NCI-H1417 (cell line): ENCODE data around the gene FRAS1.
"Not testable (repeated sequence)": the region's sequence is repeated elsewhere in the genome, so short reads cannot be mapped to it uniquely, and the experiment has no call there.

Source experiments
- DNase-seq, 3 experiments: peaks; one replicate each; lab custom pipeline; 2025; lab: John Stamatoyannopoulos, UW

The FRAS1 gene

DNA sequence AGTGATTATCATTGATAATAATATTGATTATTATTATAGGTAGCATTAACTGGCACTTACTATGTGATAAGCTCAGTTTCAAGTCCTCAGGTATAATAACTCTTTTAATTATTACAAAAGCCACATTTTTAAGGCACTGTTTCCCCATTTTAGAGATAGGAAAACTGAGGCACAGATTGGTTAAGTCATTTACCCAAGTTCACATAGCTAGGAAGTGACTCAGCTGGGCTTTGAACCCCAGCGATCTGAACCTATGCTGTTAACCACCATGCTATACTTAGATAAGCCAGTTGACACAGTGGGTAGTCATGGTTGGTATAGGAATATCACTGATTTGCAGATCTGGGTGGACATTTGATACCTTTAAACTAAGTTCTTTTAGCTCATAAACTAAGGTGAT is 110.4 kb downstream of the FRAS1 start:
- no peak for DNase-seq

GRCh38 chr4:78168029-78168428 is 110.9 kb downstream of the FRAS1 start:
- DNase-seq, result peak; percentile 20 to 98 (median 74)

DNA sequence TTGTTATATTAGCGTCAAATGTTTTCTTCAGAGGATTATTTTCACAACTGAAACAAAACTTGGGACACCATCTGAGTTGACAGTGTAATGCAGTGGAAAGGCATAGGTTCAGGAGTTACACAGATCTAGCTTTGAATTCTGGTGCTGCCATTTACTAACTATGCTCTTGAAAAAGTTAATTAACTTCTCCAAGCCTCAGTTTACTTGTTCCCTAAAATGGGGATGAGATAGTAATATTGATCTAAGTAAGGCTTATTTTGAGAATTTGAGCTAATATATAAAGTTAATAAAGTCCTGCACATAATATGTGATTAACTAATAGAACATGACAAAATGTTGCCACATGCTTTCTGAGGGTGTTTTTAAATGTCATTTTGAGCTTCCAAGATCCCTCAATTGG is 112.6 kb downstream of the FRAS1 start:
- DNase-seq, result no peak

DNA sequence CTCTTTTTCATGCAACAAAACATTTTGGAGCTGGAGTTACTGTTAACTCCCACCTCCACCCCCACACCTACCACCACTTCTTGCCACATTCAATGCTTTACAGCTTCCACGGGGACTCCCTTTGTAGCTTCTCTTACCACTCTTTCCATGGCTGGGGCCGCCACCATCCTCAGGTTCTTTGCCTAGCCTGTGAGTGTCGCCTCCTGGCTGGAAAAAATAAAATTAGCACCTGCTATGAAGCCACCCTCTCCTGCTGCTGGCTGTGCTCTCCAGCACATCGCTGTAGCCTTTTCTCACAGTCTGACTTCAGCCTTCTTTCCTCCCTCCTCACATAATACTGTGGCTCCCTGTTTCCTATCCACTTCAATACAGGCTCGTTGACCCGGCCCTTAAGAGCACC is 114.4 kb downstream of the FRAS1 start:
- no peak for DNase-seq

DNA sequence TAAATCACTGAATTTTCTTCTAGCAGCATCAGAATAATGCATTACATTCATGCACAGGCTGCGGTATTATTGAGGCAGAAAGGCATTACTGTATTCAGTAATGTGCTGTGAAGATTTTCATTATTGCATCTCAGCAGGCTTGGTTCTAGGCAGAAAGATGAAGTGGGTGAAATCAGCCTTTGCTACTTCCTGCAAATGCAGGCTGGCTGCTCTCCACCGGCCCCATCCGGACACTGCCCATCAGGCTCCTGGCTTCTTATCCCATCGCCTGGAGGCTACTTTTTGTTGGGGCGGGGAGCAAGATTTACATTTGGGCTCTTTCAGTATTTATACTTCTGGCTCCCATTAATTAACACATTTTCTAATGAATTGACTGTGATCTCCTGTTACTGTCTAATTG is 117.8 kb downstream of the FRAS1 start:
- DNase-seq, result no peak

DNA sequence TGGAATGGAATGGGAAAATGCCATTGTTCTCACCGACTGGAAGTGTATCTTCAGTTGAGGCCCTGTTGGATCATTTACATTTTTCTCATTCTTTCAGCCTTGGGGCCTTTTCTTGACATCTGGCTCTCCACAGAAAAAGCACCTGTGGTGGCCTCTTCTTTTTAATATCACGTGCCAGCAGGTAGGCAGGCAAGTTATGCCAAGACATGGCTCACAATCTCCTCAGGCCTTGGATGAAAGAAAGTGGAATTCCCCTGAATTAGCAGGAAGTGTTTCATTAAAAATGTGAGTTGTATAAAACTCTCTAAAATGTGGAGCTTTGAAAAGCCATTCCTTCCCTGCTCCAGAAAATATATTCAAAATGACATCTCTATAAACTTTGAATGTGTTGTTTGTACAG is 122.1 kb downstream of the FRAS1 start:
- no peak for DNase-seq

GRCh38 chr4:78181681-78182234 is 124.6 kb downstream of the FRAS1 start:
- not testable (repeated sequence) for DNase-seq

DNA sequence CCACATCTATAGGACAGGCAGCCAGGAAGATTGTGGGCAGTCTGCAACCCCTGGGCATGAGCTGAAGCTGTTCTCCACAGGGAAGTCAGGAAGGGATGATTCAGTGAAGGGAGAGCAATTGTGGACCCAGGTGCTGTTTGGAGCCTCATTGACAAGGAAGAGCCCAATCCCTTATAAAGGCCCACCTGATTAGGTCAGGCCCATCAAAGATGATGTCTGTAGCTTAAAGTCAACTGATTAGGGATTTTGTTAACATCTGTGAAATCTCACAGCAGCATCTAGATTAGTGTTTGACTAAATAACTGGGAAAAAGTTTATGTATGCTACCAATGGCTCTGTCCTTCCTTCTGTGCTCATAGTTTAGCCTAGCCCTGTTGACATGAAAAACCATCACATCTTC is 127.5 kb downstream of the FRAS1 start:
- no peak for DNase-seq

- no peak for DNase-seq
Observed at GRCh38 chr4:78185117-78185516, 128.0 kb downstream of the FRAS1 start.

- peak in 1 of 3 experiments; percentile 15 for DNase-seq
Observed at GRCh38 chr4:78186597-78187543, 129.7 kb downstream of the FRAS1 start.

DNA sequence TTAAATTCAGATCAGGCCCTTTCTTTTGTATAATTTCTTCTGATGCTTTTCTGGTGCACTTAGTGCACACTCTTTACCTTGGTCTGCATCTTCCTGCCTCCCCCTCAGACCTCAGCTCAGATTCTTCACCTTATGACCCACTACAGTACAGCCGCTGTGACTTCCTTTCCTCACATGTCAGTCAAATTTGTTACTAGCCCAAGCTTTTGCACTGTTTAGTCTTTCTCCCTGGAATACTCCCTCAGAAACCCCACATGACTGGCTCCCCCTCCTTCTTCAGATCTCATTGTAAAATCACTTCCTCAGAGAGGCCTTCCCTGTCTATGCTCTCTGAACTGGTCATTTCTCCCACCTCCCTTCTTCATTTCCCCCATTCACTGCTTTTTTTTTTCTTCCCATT is 132.9 kb downstream of the FRAS1 start:
- DNase-seq, result no peak

- no peak for DNase-seq
Observed at GRCh38 chr4:78190595-78190994, 133.5 kb downstream of the FRAS1 start.

DNA sequence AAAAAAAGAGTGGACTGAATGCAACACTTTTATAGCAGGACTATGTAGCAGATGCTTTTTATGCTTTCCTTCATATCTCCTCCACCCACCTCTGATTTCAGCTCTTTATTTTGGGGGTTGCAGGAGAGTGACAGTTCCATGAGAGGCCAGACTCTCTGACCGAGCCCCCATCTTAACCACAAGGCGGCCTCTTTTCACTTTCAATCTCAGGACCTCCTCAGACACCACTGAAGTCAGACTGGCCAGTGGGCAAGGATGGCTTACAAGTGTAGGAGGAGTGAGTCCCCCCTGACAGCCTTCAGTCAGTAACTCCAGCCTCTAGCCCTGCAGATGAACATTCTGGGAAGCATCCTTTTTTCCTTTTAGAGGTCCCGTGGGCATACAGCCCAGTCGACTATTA is 140.8 kb downstream of the FRAS1 start:
- no peak for DNase-seq

DNA sequence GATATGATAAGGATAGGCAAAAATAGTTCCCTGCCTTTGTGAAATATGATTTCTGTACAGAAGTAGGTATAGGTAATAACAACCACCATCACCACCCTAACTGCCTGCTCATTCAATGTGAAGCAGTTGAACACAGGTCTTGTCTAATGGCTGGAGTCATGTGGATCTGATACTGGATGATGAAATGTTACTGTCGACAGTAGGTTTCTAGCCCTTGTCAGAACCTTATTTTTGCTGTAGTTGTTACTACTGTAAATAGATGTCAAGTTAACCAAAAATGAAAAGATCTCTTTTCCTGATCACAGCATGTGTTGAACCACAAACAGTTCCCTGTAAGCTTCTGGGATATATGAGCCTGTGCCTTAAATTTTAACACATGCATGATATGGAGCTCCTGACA is 142.9 kb downstream of the FRAS1 start:
- no peak for DNase-seq

DNA sequence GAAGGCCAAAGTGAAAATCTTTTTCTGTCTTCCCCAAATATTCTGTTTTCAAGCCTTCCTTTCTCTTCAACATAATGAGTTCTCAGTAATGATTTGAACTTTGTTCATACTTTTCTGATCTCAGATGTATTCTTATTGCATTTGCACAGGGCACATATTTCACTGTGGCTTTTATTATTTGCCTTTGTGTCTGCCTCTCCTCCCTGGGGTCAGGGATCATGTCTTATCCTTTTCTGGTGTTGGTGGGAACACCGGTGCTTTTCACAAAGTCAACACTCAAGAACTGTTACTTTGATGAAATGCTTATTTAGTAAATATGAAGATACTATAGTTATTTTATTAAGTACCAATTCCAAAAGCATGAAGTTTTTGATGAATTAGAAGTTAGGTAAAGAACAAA is 143.8 kb downstream of the FRAS1 start:
- no peak for DNase-seq

DNA sequence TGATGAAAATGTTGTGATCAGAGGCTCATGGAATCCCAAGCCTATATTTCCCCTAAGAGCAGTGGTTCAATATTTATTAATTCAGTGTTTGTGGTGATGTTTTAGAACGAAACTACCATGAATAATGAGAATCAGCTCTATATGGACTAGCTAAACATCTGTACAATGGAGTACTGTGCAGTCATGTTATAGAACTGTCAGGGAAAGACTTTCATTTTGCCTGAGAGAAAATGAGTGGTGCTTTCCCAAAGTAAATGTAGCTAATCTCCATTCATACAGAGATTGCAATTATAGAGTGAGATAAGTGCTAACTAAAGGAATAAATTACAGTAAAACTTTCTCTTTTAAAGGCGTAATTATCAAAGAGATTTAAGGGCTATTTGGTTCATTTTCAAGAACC is 147.1 kb downstream of the FRAS1 start:
- DNase-seq, result no peak

DNA sequence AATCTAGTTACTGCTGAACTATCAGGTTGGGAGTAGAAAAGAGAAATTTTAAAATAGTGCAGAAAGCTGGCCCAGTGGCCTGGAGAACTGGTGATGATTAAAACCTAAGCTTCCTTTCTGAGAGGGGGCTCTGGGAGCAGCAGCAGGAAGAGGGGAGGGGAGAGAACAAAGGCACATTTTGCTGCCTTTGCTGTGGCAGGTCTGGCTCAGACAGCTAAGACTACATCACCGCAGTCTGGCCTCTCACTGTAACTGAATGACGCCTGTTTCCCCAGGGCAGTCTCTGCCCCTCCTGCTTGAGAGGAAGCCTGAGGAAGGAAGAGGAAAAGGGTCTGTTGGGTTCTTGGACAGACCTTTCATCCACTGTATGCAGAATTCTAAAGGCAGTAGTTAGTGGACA is 148.5 kb downstream of the FRAS1 start:
- DNase-seq, result no peak

DNA sequence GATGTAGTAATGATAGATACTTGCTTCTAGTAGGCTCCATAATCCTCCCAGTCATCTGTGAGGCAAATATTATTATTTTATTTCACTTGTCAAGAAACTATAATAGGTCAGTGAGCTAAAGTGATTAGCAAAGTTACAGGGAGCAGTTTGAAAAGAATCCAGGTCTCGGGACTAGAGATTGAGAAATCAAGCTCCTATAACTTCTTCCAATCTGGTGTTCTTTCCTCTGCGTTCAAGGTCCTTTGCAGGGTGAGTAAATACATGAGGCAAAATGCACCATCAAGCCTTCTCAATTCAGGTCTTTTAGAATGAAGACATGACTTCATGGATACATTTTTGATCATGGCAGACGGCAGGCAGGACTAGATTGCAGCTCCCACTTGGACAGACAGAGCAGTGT is 150.4 kb downstream of the FRAS1 start:
- DNase-seq, result no peak

GRCh38 chr4:78207951-78208350 is 150.8 kb downstream of the FRAS1 start:
- no peak for DNase-seq

DNA sequence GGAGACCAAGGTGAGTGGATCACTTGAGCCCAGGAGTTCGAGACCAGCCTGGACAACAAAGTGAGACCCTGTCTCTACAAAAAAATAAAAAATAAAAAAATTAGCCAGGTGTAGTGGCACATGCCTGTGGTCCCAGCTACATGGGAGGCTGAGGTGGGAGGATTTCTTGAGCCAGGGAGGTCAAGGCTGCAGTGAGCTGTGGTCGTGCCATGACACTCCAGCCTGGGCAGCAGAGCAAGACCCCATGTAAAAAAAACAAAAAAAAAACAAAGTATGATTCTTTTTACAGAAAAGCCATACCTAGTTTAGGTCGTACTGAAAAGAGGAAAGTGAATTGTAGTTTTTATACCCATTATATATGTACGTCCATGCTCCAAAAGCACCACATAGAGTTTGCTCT is 151.8 kb downstream of the FRAS1 start:
- DNase-seq, result not testable (repeated sequence)

- no peak for DNase-seq
Observed at GRCh38 chr4:78210694-78211410, 153.7 kb downstream of the FRAS1 start.

GRCh38 chr4:78213218-78213617 is 156.1 kb downstream of the FRAS1 start:
- DNase-seq, result peak; percentile 29 to 91 (median 75)

DNA sequence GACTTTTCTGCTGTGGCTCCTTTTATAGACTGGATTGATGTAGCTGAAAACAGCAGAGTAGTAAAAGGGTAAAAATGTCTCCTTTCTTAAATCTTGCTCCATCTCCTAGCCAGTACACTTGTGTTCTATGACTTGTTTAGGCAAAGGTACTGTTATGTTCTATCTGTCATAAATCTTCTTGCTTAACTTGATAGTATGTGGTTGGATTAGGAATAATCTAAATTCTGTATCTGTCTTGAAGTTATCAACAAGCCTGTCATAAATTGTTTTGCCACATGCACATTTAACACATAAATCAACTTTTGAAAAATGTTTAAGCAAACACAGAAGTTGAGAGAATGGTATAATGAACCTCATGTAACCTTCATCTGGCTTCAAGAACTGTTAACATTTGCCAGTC is 157.0 kb downstream of the FRAS1 start:
- DNase-seq, result no peak
